Activated CD8-positive, alpha-beta memory T cell treated with anti-CD3 and anti-CD28 coated beads for 1 hour (primary cell): ENCODE results near the gene CTBP1.

Experiments used
- DNase-seq, 2 donors: peaks; one replicate each; pipeline ENCODE4 v3.0.0-alpha.2; 2020; ENCODE audit warnings: low read depth in 1 of 2; ENCODE audit errors: extremely low read depth in 1 of 2

CTBP1 gene

GRCh38 chr4:1285151-1285789, 36.3 kb upstream of the CTBP1 start:
- no peak for DNase-seq

GRCh38 chr4:1283711-1284110, 34.8 kb upstream of the CTBP1 start:
- no peak for DNase-seq

GRCh38 chr4:1279253-1279652, 30.3 kb upstream of the CTBP1 start:
- no peak for DNase-seq

GRCh38 chr4:1277667-1278665, 29.0 kb upstream of the CTBP1 start:
- DNase-seq: no peak

GRCh38 chr4:1276984-1277383, 28.1 kb upstream of the CTBP1 start:
- DNase-seq: no peak

GRCh38 chr4:1274871-1275270, 25.9 kb upstream of the CTBP1 start:
- no peak for DNase-seq

- no peak for DNase-seq
These were observed 22.8 kb upstream of the CTBP1 start for GRCh38 chr4:1271686-1272085.

GRCh38 chr4:1269209-1269608, 20.3 kb upstream of the CTBP1 start:
- DNase-seq: no peak

GRCh38 chr4:1266881-1267763, 18.2 kb upstream of the CTBP1 start:
- DNase-seq: no peak

- no peak for DNase-seq
These were observed 16.4 kb upstream of the CTBP1 start for GRCh38 chr4:1265351-1265750.

- DNase-seq: no peak
These were observed 16.0 kb upstream of the CTBP1 start for GRCh38 chr4:1264942-1265341.

GRCh38 chr4:1261107-1261928, 12.4 kb upstream of the CTBP1 start:
- DNase-seq: no peak

GRCh38 chr4:1260418-1261106, 11.6 kb upstream of the CTBP1 start:
- no peak for DNase-seq

GRCh38 chr4:1259966-1260365, 11.0 kb upstream of the CTBP1 start:
- no peak for DNase-seq

- DNase-seq: no peak
These were observed 9.5 kb upstream of the CTBP1 start for GRCh38 chr4:1258457-1258856.

GRCh38 chr4:1255699-1256098, 6.8 kb upstream of the CTBP1 start:
- no peak for DNase-seq

GRCh38 chr4:1255151-1255550, 6.2 kb upstream of the CTBP1 start:
- no peak for DNase-seq

- DNase-seq: no peak
These were observed 4.9 kb upstream of the CTBP1 start for GRCh38 chr4:1253831-1254230.

GRCh38 chr4:1252928-1253492, 4.1 kb upstream of the CTBP1 start:
- DNase-seq: no peak

- DNase-seq: no peak
These were observed 2.8 kb upstream of the CTBP1 start for GRCh38 chr4:1251773-1252066.
